HCT116 (cell line): ENCODE measurements around the gene RBMXL2.

Experiments
- ATF3 ChIP-seq: IDR thresholded peaks from 2 replicates; pipeline ENCODE4 v1.6.1; 2012
- CTCF ChIP-seq, 3 experiments: fragments of 200-600 bp in 1 of 3; sonication (generic) in 1 of 3; IDR thresholded peaks in 2 of 3; conservative IDR thresholded peaks in 1 of 3; 2 replicates each; pipeline ENCODE4 v1.5.1; 2012 to 2017; ENCODE audit warnings: low read depth in 2 of 3, low read length in 2 of 3, antibody characterized with exemption in 1 of 3, borderline replicate concordance in 1 of 3, control low read depth in 1 of 3, mild to moderate bottlenecking in 1 of 3, mixed read lengths in 1 of 3, mixed run types in 1 of 3, moderate library complexity in 1 of 3; ENCODE audit not compliant: insufficient read depth in 1 of 3
- EZH2 ChIP-seq: fragments of 200-600 bp; sonication (generic); IDR thresholded peaks from 2 replicates; pipeline ENCODE4 v1.6.1; 2017; ENCODE audit warnings: antibody characterized with exemption, mixed run types
- EZH2phosphoT487 ChIP-seq: fragments of 200-600 bp; IDR thresholded peaks from 2 replicates; pipeline ENCODE4 v1.6.1; 2018; ENCODE audit warnings: antibody characterized with exemption, borderline replicate concordance
- FOSL1 ChIP-seq: IDR thresholded peaks from 2 replicates; pipeline ENCODE4 v1.6.1; 2012; ENCODE audit warnings: low read depth
- JUND ChIP-seq: IDR thresholded peaks from 2 replicates; pipeline ENCODE4 v1.6.1; 2012
- POLR2A ChIP-seq: IDR thresholded peaks from 2 replicates; pipeline ENCODE4 v1.7.0; 2011; ENCODE audit warnings: borderline replicate concordance; ENCODE audit not compliant: insufficient read depth, insufficient read length; ENCODE audit errors: extremely low read depth
- POLR2AphosphoS5 ChIP-seq: IDR thresholded peaks from 2 replicates; pipeline ENCODE4 v1.6.1; 2011; ENCODE audit warnings: mild to moderate bottlenecking, low read depth, low read length, moderate library complexity
- TCF7L2 ChIP-seq: IDR thresholded peaks from 2 replicates; pipeline ENCODE4 v1.7.0; 2011; ENCODE audit warnings: borderline replicate concordance, inconsistent platforms; ENCODE audit not compliant: insufficient read depth, insufficient read length; ENCODE audit errors: extremely low read depth
- TF ChIP-seq, protein P1 (sequence below): IDR thresholded peaks from 2 replicates; pipeline ENCODE4 v1.6.1; 2011; ENCODE audit warnings: mild to moderate bottlenecking, low read length, moderate library complexity; ENCODE audit not compliant: insufficient replicate concordance; ENCODE audit errors: extremely low read depth
- TF ChIP-seq, protein P2 (sequence below): IDR thresholded peaks from 2 replicates; pipeline ENCODE4 v1.6.1; 2012

GRCh38 chr11:7115780-7116179 is 27.0 kb downstream of the RBMXL2 start:
- TF ChIP-seq POLR2A: no peak
- TF ChIP-seq CTCF (IDR thresholded peaks at IDR 0.05 in 2 of 3, conservative IDR thresholded peaks at IDR 0.05 in 1 of 3; ENCODE audit: borderline replicate concordance in 1 of 3, insufficient read depth in 1 of 3, low read depth in 2 of 3, low read length in 2 of 3): no peak
- no peak for TF ChIP-seq TCF7L2
- no peak for TF ChIP-seq EZH2phosphoT487
- TF ChIP-seq, protein P1, sequence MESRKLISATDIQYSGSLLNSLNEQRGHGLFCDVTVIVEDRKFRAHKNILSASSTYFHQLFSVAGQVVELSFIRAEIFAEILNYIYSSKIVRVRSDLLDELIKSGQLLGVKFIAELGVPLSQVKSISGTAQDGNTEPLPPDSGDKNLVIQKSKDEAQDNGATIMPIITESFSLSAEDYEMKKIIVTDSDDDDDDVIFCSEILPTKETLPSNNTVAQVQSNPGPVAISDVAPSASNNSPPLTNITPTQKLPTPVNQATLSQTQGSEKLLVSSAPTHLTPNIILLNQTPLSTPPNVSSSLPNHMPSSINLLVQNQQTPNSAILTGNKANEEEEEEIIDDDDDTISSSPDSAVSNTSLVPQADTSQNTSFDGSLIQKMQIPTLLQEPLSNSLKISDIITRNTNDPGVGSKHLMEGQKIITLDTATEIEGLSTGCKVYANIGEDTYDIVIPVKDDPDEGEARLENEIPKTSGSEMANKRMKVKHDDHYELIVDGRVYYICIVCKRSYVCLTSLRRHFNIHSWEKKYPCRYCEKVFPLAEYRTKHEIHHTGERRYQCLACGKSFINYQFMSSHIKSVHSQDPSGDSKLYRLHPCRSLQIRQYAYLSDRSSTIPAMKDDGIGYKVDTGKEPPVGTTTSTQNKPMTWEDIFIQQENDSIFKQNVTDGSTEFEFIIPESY: no peak
- TF ChIP-seq EZH2: no peak
- TF ChIP-seq, protein P2, sequence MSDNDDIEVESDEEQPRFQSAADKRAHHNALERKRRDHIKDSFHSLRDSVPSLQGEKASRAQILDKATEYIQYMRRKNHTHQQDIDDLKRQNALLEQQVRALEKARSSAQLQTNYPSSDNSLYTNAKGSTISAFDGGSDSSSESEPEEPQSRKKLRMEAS: no peak
- TF ChIP-seq FOSL1: no peak
- TF ChIP-seq ATF3: no peak
- TF ChIP-seq POLR2AphosphoS5: no peak
- no peak for TF ChIP-seq JUND
